ENCODE results near the gene PRKCB. TPM values are rescaled to one million over a fixed set of nuclear protein-coding genes. Genes with fewer than 3 reads are reported as not detected.
"Not testable (repeated sequence)": the region's sequence is repeated elsewhere in the genome, so short reads cannot be mapped to it uniquely, and the experiment has no call there.

PRKCB gene
- total RNA-seq, 1 donor from 2014 or later = 24.1 TPM

DNA sequence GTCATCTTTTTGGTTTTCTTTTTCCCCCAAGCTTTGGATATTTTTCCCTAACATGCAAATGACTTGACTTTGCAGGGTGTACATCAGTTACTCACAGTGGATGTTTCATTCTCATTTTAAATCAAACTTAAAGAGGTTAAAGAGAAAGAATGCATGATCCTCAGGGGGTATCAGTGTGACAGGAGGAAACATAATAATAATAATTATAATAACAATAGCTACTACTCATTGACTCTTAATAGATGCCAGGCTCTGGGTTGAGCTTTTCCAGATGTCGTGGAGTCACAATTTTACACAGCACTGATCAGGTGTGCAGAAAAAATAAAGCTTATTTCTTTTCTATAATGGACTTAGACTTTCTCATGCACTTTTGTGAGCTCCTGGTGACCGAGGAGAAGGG lies 263.1 kb downstream of the PRKCB start:
- ATAC-seq (no peak), DNase-seq (no peak)
- Histone ChIP-seq H3K27me3 (ENCODE audit: low read depth) (no peaks in the 10 kb centered on the region), H3K27ac (no peak overlapping the region), H3K9me3 (no peaks in the 10 kb centered on the region), H3K36me3 (peaks cover 4% of the 10 kb centered on the region), H3K4me3 (no peak overlapping the region), H3K4me1 (no peaks in the 10 kb centered on the region)
- TF ChIP-seq, protein P1, sequence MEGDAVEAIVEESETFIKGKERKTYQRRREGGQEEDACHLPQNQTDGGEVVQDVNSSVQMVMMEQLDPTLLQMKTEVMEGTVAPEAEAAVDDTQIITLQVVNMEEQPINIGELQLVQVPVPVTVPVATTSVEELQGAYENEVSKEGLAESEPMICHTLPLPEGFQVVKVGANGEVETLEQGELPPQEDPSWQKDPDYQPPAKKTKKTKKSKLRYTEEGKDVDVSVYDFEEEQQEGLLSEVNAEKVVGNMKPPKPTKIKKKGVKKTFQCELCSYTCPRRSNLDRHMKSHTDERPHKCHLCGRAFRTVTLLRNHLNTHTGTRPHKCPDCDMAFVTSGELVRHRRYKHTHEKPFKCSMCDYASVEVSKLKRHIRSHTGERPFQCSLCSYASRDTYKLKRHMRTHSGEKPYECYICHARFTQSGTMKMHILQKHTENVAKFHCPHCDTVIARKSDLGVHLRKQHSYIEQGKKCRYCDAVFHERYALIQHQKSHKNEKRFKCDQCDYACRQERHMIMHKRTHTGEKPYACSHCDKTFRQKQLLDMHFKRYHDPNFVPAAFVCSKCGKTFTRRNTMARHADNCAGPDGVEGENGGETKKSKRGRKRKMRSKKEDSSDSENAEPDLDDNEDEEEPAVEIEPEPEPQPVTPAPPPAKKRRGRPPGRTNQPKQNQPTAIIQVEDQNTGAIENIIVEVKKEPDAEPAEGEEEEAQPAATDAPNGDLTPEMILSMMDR (IDR thresholded peaks at IDR 0.05) = no peak
- intact Hi-C loops (cut with DNase I) = no loop called here

DNA sequence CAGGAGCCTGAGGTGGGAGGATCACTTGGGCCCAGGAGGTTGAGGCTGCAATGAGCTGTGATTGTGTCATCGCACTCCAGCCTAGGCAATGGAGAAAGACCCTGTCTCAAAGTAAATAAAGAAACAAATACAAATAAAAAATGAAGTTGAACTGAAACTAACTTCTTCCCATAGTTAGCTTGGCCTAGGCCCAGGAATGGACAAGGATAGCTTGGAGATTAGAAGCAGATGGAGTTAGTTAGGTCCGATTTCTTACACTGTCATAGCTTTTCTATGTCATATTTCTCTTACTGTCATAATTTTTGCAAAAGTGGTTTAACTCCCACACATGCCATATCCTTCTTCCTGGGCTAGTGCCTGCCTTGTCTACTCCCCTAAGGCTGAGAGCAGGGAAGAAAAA lies 265.6 kb downstream of the PRKCB start:
- Histone ChIP-seq H3K9me3 (no peaks in the 10 kb centered on the region), H3K4me1 (no peaks in the 10 kb centered on the region), H3K36me3 (no peaks in the 10 kb centered on the region), H3K27me3 (ENCODE audit: low read depth) (no peaks in the 10 kb centered on the region), H3K4me3 (no peak overlapping the region), H3K27ac (no peak overlapping the region)
- no peak for DNase-seq
- ATAC-seq = no peak
- intact Hi-C loops (cut with DNase I) = no loop called here
- TF ChIP-seq, protein P1 (IDR thresholded peaks at IDR 0.05) = no peak

DNA sequence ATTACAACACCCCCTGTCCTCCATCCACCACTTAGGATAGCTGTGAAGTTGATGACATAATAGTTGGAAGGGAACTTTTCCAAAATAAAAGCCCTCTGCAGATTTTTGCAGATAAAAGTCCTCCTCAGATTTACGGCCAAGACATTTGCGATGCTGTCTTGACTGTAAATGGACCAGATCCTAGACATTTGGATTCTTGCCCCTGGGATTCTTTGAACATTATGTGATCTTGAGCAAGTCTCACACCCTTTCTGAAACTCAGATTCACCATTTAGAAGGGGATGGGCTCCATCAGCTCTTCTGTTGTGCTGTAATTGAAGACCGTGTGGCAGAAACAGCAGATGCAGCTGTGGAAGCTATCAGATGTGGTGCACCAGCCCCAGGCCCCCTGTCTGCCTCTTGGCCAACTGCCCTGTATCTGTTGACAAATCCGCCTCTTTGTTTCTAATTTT lies 266.5 kb downstream of the PRKCB start:
- Histone ChIP-seq H3K27ac (no peak overlapping the region), H3K27me3 (ENCODE audit: low read depth) (no peaks in the 10 kb centered on the region), H3K4me3 (no peak overlapping the region), H3K9me3 (no peaks in the 10 kb centered on the region), H3K4me1 (no peaks in the 10 kb centered on the region), H3K36me3 (no peaks in the 10 kb centered on the region)
- DNase-seq = no peak
- intact Hi-C loops (cut with DNase I) = no loop called here
- TF ChIP-seq, protein P1 (IDR thresholded peaks at IDR 0.05) = no peak
- ATAC-seq = no peak

DNA sequence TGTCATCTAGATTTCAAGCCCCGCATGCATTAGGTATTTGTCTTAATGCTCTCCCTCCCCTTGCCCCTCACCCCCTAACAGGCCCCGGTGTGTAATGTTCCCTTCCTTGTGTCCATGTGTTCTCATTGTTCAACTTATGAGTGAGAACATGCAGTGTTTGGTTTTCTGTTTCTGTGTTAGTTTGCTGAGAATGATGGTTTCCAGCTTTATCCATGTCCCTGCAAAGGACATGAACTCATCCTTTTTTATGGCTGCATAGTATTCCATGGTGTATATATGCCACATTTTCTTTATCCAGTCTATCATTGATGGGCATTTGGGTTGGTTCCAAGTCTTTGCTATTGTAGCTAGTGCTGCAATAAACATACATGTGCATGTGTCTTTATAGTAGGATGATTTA lies 269.7 kb downstream of the PRKCB start:
- DNase-seq; H3K9me3 ChIP-seq; intact Hi-C loops (cut with DNase I); H3K27me3 ChIP-seq (ENCODE audit: low read depth); H3K4me1 ChIP-seq; H3K4me3 ChIP-seq; H3K27ac ChIP-seq; H3K36me3 ChIP-seq; ATAC-seq: not testable (repeated sequence)

DNA sequence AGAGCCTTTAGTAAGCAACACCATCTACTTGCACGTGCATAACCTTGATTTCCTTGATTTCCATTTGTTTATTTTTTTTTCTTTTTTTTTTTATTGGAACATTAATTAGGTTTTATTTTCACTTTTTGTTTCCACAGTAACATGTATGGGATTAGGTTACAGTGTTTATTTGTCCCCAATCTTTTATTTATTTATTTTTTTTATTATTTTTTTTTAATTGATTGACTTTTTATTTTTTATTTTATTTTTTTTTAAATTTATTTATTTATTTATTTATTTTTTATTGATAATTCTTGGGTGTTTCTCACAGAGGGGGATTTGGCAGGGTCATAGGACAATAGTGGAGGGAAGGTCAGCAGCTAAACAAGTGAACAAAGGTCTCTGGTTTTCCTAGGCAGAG lies 272.3 kb downstream of the PRKCB start:
- ATAC-seq; DNase-seq; intact Hi-C loops (cut with DNase I); H3K4me3 ChIP-seq; H3K27ac ChIP-seq; H3K27me3 ChIP-seq (ENCODE audit: low read depth); H3K36me3 ChIP-seq; H3K4me1 ChIP-seq; H3K9me3 ChIP-seq: not testable (repeated sequence)

DNA sequence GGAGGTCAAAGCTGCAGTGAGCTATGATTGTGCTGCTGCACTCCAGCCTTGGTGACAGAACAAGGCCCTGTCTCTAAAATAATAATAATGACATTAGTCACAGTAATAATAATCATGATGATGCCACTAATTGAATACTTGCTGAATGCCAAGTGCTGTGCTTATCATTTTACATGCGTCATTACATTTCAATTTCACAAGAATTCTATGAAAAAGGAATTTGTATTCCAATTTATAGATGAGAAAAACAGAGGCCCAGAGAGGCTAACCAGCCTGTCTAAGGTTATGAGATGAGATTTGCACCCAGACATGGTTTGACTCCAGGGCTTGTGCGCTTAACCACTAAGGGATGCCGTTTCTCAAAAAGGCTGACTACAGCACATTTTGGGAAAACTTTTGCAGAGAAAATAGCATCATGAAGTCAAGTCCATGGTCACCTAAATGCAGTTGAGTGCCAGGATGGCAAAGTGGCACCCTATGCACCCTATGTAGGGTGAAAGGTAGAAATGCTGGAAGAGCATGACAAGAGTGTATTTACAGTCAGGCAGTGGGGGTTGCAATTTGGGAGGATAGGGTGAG lies 276.0 kb downstream of the PRKCB start:
- intact Hi-C loops (cut with DNase I) = no loop called here
- no peak overlapping the region for H3K27ac ChIP-seq
- H3K36me3 ChIP-seq = no peaks in the 10 kb centered on the region
- DNase-seq (no peak), ATAC-seq (no peak)
- H3K4me1 ChIP-seq = no peaks in the 10 kb centered on the region
- no peaks in the 10 kb centered on the region for H3K9me3 ChIP-seq
- H3K27me3 ChIP-seq (ENCODE audit: low read depth) = no peaks in the 10 kb centered on the region
- H3K4me3 ChIP-seq = no peak overlapping the region
- TF ChIP-seq, protein P1 (IDR thresholded peaks at IDR 0.05) = no peak
